Frontal cortex (tissue), 4 donors: ENCODE measurements around the gene AIP. TPM values are rescaled to one million over a fixed set of nuclear protein-coding genes. Genes with fewer than 3 reads are reported as not detected.

Experiments used
- DNase-seq, 2 donors: peaks; one replicate each; pipeline ENCODE4 v3.0.0; 2012; ENCODE audit warnings: low spot score in 2 of 2
- FAIRE-seq: peaks from 2 replicates; lab custom pipeline; 2012; peaks lifted over from hg19 to GRCh38; lab: Jason Lieb, UNC
- small RNA-seq: library from RNA; depleted of rRNA; stranded (forward); fragments of <200 nt; gene quantifications from one replicate; pipeline ENCODE3, GENCODE V24; 2014
- total RNA-seq: library from RNA; depleted of rRNA; stranded (reverse); fragments of >200 nt; gene quantifications from one replicate; pipeline ENCODE4 v1.2.3, GENCODE V29; 2014
- donor health status: control.
- donor health status: control.
- donor health status: control.

AIP gene
- total RNA-seq, 1 donor from 2014 or later: 89.3 TPM

DNA sequence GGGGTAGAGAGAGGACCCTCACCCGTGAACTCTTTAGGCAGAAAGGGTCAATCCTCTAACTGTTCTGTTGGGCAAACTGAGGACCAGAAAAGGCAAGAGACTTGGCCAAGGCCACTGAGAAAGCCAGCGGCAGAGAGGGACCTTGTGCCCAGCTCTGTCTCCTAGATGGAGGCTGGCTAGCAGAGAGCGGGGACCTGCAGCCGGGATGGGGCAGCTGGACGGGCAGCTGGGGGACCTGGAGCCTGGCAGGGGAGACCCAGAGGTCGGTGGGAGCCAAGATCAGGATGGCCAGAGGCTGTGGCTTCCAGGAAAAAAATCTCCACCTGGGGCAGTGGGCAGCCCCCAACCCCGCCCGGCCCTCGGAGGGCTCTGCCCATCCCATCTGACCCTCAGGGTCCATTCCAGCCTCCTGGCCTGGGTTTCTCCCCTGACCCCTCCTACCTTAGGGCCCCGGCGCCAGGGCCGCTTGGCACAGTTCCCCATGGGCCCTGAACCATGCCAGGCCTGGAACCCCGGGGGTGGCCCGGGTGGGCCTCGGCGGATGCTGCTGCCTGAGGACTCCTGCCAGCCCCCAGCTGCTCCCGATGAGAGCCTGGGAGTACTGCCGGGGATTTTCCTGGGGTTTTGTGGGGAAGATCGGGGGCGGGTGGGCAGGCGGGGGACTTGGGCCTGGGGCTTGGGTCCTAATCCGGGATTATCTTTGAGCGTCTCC lies 40.2 kb downstream of the AIP start, which contains the start of gene CABP2:
Gene CABP2, minus strand, starts transcription at position 603 of the 712 bp plus-strand sequence. Its CDS starts 120 bp downstream, at position 483.
- DNase-seq (no peak), FAIRE-seq (no peak)

DNA sequence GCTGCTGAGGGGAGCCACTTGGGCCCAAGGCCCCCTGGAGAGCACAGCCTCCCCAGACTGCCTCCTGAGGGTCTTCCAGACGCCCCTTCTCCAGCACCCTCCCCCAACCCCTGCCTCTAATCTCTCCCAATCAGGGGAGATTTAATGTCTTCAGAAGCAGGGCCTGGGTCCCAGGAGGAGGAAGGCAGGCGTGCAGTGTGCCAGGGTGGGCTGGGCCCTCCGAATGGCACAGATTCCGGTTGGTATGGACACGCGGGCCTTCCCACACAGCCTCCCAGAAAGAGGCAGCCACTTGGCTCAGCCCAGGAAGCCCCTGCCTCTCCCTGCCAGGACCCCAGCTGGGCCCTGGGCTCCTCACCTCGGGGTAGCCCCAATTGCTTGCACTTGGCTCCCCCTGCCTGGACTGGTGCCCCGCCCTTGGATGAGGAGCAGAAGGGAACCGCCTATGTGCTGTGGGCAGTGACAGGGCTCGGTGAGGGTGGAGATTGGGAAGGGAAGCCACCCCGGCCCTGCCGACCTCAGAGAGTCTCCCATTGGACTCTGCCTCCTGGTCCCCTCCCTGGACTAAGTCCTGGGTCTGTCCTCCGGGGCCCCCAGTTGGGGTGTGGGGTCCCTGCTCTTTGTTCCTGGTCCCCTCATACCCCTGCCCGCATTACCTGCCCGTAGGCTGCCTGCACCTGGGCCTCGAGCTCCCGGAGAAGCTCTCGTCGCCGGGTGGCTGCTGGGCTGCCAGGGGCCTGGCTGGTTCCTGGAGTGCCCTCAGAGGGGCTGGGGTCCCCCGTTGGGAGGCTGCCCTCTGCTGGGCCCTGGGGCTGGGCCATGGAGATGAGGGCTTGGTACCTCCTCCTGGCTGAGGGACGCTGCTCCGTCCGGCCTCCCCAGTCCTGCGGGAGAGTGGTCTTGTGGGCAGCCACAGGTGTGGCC lies 41.0 kb downstream of the AIP start:
- DNase-seq (no peak), FAIRE-seq (no peak)

DNA sequence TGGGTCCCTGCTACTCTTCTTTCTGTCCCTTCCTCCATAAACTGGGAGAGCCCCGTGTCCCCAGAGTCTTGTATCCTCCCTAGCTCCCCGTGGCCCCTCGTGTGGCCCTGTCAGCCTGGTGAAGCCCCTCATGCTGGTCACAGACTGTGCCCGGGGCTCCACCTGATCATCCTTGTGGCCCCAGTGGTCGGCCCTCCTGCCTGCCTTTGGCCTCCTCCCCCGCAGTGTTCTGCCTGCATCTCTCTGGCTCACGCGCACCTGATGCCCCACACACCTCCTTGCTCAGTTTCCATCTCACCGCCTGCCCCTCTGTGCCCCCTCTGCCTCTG lies 41.6 kb downstream of the AIP start:
- DNase-seq: no peak
- FAIRE-seq: no peak

DNA sequence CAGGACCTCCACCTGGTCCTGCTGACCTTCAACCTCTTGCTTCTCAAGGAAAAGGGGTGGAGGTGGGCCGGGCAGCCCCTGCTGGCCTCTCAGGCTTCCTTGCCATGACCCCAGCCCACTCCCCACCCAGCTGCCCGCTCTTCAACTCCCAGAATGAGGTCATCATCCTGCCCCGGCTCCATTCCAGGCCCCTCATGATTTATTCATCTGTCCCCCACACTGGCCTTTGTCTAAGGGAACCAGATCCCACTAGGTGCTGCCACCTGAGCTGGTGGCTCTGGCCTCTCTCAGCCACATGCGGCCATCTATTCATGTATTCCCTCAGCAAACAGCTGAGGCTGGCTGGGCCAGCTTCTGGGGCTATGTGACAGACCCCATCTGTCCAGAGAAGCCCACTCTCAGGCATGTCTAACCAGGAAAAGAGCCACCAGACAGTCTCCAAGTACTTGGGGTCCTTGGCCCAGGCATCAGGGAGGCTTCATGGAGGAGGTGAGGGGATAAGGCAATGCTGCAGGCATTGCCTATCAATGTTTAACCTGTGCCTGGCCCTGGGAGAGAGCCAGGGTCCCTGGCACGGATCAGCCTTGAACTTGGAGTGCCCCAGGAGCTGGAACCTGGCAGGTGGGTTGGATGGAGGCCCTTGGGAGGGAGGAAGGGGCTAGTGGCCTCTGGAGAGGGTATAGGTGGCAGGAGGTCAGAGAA lies 42.6 kb downstream of the AIP start:
- no peak for FAIRE-seq

DNA sequence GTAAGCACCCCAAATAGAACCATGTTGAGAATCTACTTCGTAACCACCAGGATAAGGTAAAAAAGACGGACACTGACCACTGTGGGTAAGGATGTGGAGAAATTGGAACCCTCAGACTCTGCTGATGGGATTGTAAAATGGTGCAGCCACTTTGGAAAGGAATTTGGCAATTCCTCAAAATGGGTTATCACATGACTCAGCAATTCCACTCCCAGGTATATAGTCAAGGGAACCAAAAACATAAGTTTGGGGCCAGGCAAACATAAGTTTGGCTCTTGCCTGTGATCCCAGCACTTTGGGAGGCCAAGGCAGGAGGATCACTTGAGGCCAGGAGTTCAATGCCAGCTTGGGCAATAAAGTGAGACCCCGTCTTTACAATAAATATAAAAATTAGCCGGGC lies 45.5 kb downstream of the AIP start:
- DNase-seq (no peak), FAIRE-seq (no peak)

More for the DNA sequence above, 42.6 kb downstream of the AIP start:
- DNase-seq: no peak

DNA sequence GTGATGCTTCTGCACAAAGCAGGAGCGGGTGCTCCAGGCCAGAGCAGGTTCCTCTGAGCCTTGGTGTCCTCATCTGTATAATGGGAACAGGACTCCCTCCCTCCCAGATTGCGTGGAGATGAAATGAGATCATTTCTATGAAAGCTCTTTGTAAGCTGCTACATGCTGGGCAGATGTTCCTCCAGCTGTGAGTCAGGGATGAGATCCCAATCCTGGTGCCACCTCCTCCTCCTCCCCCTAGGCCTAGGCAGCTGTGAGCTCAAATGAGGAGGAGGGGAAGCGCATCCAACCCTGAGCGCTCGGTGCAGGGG lies 47.4 kb downstream of the AIP start:
- DNase-seq (no peak), FAIRE-seq (no peak)

DNA sequence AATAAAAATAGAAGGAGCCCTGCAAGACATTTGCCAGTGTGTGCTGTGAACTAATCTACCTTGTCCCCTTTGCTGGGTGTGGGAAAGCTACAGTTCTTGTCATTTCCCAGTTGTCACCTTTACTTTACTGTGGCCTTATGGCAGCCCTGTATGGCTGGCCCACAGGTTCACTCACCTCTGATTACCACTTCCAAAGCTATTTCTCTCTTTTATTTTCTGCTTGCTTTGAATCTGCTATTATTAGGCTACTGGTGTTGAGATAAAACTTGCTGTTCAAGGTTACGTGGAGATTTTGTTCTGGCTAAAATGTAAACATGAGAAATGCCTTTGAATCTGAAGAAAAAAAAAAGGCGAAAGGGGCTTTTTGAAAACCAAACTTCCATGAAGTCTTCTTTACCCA lies 50.1 kb downstream of the AIP start:
- FAIRE-seq: no peak
- no peak for DNase-seq

DNA sequence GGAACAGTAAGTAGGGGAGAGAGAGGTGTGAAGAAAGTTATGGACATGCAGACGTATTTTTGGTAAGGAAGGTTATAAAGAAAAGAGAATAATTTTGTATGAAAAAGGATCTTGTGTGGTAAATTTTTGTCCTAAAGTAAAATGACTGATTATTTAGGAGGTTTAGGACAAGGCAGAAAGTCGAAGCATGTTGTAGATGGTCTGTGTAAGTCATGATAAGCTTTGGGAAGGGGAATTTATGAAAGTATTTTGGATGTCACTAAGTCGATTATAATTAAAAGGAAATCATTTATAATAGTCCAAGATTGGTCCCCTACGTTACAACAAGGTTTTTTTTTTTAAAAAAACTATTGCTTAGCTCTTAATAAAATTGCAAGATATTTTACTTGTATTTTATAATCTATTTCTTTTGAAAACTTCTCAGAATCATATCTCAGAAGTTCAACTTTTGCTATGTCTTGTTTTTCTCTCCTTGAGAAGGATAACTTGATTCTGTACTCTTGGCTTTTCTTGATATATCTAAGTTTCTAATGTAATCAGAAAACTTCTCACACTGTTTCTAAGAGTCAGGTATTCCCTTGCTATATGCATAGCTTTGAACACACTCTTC lies 51.3 kb downstream of the AIP start:
- FAIRE-seq: no peak
- no peak for DNase-seq

DNA sequence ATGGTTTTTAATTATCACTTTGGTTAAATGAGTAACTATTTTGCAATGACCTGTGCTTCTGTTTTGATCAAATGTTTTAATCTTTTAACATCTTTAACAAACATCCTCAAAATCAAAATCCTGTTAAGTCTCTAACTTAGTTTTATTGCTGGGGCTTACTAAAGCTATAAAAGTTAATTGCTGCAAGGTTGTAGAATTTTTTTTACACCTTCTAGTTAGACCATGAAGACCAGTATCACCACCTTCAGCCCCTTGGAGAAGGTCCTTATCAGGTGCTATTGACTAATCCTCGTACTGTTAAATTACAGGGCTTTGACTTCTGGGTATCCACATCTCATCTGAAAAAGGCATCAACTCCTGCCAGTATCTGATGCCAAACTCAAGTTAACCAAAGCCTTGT lies 52.7 kb downstream of the AIP start:
- no peak for DNase-seq
- FAIRE-seq: no peak

DNA sequence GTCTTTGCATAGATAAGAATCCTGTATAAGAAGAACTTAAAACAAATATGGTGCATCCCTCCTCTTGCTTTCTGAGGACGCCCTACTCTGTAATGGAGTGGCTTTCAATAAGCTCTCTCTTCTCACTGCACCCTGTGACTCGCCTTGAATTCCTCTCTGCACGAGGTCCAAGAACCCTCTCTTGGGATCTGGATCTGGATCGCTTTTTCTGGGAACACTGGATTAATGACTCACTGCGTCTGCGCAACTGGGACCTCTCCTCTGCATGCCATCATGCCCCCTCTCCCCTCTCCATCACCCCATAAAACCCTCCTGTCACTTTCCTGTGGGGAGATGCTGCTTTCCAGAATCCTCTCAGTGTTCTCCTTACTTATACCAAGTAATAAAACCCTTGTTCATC lies 55.5 kb downstream of the AIP start:
- FAIRE-seq: no peak
- DNase-seq: no peak

DNA sequence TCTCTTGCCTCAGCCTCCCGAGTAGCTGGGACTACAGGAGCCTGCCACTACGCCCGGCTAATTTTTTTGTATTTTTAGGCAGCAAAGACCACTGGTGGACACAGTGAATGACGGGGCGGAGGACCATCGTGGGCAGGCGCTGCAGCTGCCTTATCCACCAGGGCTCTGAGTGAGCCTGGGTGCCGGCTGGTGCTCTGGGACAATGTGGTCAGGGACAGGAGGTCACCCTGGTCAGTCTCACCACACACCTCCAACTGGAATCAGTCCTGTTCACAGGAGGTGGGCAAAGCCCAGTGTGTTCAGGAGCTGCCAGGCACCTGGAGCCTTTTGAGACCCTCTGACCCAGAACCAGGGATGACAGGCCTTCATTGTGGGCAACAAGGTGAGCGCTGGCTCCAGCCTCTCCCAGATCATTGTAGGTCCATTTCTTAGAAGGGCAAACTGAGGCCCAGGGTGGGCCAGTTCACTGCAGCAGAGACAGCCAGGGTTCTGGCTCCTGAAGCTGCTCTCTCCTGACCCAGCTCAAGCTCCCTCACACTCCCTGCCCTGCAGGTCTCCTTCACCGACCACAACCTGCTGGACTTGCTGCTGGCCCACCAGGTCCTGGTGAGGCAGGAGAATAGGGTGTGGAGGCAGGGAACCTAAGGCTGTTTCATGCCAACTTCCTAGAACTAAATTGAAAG lies 56.1 kb downstream of the AIP start:
- no peak for FAIRE-seq
- DNase-seq: no peak

DNA sequence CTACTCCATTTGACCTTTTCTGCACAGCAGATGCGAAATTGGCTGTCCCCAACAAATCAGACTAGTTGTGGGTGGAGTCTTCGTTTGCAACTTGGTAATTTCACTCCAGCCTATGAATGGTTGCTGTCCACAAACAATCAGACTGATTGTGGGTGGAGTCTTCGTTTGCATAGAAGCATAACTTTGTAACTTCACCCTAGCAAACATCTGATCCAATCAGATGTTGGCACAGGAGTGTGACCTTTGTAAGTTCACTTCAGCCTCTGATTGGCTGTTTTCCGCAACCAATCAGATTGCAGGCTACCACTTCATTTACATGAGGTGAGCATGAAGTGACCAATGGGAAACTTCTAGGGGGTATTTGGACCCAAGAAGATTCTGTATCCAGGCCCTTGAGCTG lies 56.7 kb downstream of the AIP start:
- FAIRE-seq: no peak
- DNase-seq: no peak

Small RNA genes within 50 kb of the gene (small RNA-seq; reads per million reads assigned to genes)
- gene MIR6752: not detected

Other genes starting within 250 kb of the AIP start
- gene GRK2, start 216.6 kb upstream of the AIP start, total RNA-seq: 46.9 TPM
- 55.8 TPM for gene ANKRD13D, start 193.7 kb upstream of the AIP start, total RNA-seq
- 2.0 TPM for gene SSH3, start 179.5 kb upstream of the AIP start, total RNA-seq
- gene POLD4, start 129.5 kb upstream of the AIP start, total RNA-seq: 3.7 TPM
- gene CLCF1, start 109.4 kb upstream of the AIP start, total RNA-seq: under 0.01 TPM
- gene RAD9A, start 91.0 kb upstream of the AIP start, total RNA-seq: 11.8 TPM
- 69.3 TPM for gene PPP1CA, start 81.2 kb upstream of the AIP start, total RNA-seq
- not detected for gene TBC1D10C, start 78.9 kb upstream of the AIP start, total RNA-seq
- under 0.01 TPM for gene CARNS1, start 67.3 kb upstream of the AIP start, total RNA-seq
- gene RPS6KB2, start 54.5 kb upstream of the AIP start, total RNA-seq: 15.1 TPM
- gene PTPRCAP, start 45.3 kb upstream of the AIP start, total RNA-seq: not detected
- 24.1 TPM for gene CORO1B, start 39.5 kb upstream of the AIP start, total RNA-seq
- gene GPR152, start 30.3 kb upstream of the AIP start, total RNA-seq: not detected
- not detected for gene CABP4, start 27.7 kb upstream of the AIP start, total RNA-seq
- 17.5 TPM for gene TMEM134, start 13.8 kb upstream of the AIP start, total RNA-seq
- gene PITPNM1, start 22.3 kb downstream of the AIP start, total RNA-seq: 32.6 TPM
- 4.9 TPM for gene CDK2AP2, start 25.1 kb downstream of the AIP start, total RNA-seq
- gene CABP2, start 40.4 kb downstream of the AIP start, total RNA-seq: not detected
- gene GSTP1, start 100.8 kb downstream of the AIP start, total RNA-seq: 206 TPM
- 182 TPM for gene NDUFV1, start 123.9 kb downstream of the AIP start, total RNA-seq
- gene NUDT8, start 146.9 kb downstream of the AIP start, total RNA-seq: 1.2 TPM
- gene TBX10, start 156.7 kb downstream of the AIP start, total RNA-seq: not detected
- gene ACY3, start 167.7 kb downstream of the AIP start, total RNA-seq: not detected
- not detected for gene ALDH3B2, start 191.6 kb downstream of the AIP start, total RNA-seq